SJCRH30 (cell line): Measurements from ENCODE around the gene PRDM10. TPM values are rescaled to one million over a fixed set of nuclear protein-coding genes. Genes with fewer than 3 reads are reported as not detected.

Experiments used
- DNase-seq, 2 experiments: peaks; one replicate each; pipeline ENCODE4 v3.0.0-alpha.2; 2015 to 2020
- H3K27ac ChIP-seq: fragments of 250-450 bp; sonication (Bioruptor Pico); 2 replicates; pipeline ENCODE4 v1.5.1; 2020; ENCODE audit warnings: mild to moderate bottlenecking, moderate library complexity
- H3K27me3 ChIP-seq: fragments of 250-450 bp; sonication (Bioruptor Pico); 2 replicates; pipeline ENCODE4 v1.5.1; 2020; ENCODE audit warnings: mild to moderate bottlenecking, moderate library complexity
- H3K36me3 ChIP-seq: fragments of 250-450 bp; sonication (Bioruptor Pico); 2 replicates; pipeline ENCODE4 v1.5.1; 2020; ENCODE audit warnings: mild to moderate bottlenecking, moderate library complexity
- H3K4me1 ChIP-seq: fragments of 250-450 bp; sonication (Bioruptor Pico); 2 replicates; pipeline ENCODE4 v1.5.1; 2020; ENCODE audit warnings: mild to moderate bottlenecking, moderate library complexity
- H3K4me3 ChIP-seq: fragments of 250-450 bp; sonication (Bioruptor Pico); 2 replicates; pipeline ENCODE4 v1.5.1; 2020; ENCODE audit warnings: mild to moderate bottlenecking, moderate library complexity
- H3K9me3 ChIP-seq: fragments of 250-450 bp; sonication (Bioruptor Pico); replicated peaks from 2 replicates; pipeline ENCODE4 v1.5.1; 2020; ENCODE audit warnings: mild to moderate bottlenecking, moderate library complexity
- total RNA-seq: library from RNA; depleted of rRNA; stranded (reverse); fragments of >200 nt; shearing (Covaris generic); gene quantifications from 2 replicates; pipeline ENCODE4 v1.2.3, GENCODE V29; 2014; rRNA removed

PRDM10 gene
- total RNA-seq, result 6.2 and 6.7 TPM in 2 replicates

GRCh38 chr11:130002352-130002845 is at the start of gene PRDM10:
TSS of gene PRDM10 (minus strand) at chr11:130002835. CDS start at chr11:129960964, 41,871 bp downstream.
- DNase-seq, result peak; percentile 85 to 87
- no peaks in the 10 kb centered on the region for H3K27me3 ChIP-seq
- peak within 1 kb of the TSS; percentile 100 for H3K27ac ChIP-seq
- H3K9me3 ChIP-seq, result no peaks in the 10 kb centered on the region
- no peaks in the 10 kb centered on the region for H3K36me3 ChIP-seq
- H3K4me3 ChIP-seq, result peak within 1 kb of the TSS; percentile 77
- H3K4me1 ChIP-seq, result no peaks in the 10 kb centered on the region

GRCh38 chr11:130051082-130051481 is 48.4 kb upstream of the PRDM10 start:
- H3K4me1 ChIP-seq, result no peaks in the 10 kb centered on the region
- no peak overlapping the region for H3K27ac ChIP-seq
- no peaks in the 10 kb centered on the region for H3K9me3 ChIP-seq
- no peak for DNase-seq
- no peaks in the 10 kb centered on the region for H3K27me3 ChIP-seq
- H3K4me3 ChIP-seq, result no peak overlapping the region
- no peaks in the 10 kb centered on the region for H3K36me3 ChIP-seq

DNA sequence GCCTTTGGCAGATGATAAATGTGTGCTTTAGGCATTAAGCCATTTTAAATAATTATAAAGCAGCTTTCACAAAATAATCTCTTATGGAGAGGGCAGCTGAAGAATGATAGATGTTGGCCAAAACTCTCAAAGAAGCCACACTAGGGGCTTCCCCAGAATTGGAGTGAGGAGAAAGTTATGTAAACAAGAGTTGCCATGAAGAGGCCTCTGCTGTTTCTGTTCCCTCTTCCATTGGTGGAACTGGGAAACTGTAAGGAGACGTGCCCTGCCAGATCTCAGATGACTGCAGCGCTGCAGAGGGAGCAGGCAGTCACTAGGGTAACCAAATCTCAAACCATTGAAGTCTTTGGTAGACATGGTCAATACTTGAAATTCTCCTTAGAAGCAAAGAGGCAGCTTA is 47.6 kb upstream of the PRDM10 start:
- DNase-seq, result peak in 1 of 2 experiments; percentile 2
- Histone ChIP-seq H3K27me3 (no peaks in the 10 kb centered on the region), H3K4me3 (no peak overlapping the region), H3K27ac (no peak overlapping the region), H3K4me1 (no peaks in the 10 kb centered on the region), H3K36me3 (no peaks in the 10 kb centered on the region), H3K9me3 (no peaks in the 10 kb centered on the region)

DNA sequence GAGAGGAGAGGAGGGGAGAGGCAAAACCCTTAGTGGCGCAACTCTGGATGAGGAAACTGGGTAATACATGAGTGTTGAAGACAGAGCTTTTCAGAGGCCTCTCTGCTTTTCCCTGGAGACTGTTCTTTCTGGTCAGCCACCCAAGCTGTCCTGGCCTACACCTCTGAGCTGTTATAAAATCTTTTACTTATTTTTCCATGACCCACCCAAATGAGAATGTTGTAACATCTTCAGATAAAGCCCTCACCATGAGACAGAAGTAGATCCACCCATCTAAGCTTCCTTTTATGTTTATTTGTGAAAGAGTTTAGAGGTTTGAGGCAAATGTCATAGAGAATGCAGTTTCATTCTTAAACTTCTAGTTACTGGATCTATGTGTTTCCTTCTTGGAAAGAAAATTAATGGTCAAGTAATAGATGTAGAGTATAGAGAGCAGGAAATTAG is 46.7 kb upstream of the PRDM10 start:
- Histone ChIP-seq H3K27ac (no peak overlapping the region), H3K4me3 (no peak overlapping the region), H3K36me3 (no peaks in the 10 kb centered on the region), H3K4me1 (no peaks in the 10 kb centered on the region), H3K27me3 (no peaks in the 10 kb centered on the region), H3K9me3 (no peaks in the 10 kb centered on the region)
- DNase-seq, result no peak

DNA sequence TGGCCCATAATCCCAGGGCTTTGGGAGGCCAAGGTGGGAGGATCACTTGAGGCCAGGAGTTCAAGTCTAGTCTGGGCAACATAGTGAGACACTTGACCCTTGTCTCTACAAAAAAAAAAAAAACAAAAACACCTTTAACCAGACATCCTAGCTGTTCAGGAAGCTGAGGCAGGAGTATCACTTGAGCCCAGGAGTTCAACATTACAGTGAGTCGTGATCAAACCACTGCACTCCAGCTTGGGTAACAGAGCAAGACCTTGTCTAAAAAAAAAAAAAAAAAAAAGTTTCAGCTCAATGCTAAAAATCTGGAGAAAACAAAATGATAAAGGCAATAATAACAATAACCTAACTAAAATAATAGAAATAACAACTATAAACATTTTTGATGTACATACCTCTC is 44.5 kb upstream of the PRDM10 start:
- Histone ChIP-seq H3K4me1 (no peaks in the 10 kb centered on the region), H3K36me3 (no peaks in the 10 kb centered on the region), H3K9me3 (no peaks in the 10 kb centered on the region), H3K27ac (no peak overlapping the region), H3K27me3 (no peaks in the 10 kb centered on the region), H3K4me3 (no peak overlapping the region)
- DNase-seq, result no peak

DNA sequence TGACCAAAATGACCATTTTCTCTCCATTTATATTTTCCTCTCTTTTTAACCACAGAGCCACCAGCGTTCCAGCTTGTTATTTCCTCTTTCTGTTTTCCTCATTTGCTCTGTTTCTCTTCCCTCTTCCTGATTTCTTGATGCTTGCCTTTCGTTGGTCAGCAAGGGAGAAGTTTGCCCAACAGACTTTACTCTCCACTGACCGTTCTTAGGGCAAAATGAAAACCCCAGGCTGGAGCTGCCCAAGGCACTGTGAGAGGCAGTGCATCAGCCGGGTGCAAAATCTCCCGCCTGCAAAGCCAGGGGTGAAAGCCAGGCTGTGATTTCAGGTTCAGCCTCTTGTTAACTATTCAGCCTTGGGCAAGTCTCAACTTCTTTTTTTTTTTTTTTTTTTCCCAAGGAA is 40.9 kb upstream of the PRDM10 start:
- H3K27me3 ChIP-seq, result no peaks in the 10 kb centered on the region
- no peaks in the 10 kb centered on the region for H3K9me3 ChIP-seq
- H3K36me3 ChIP-seq, result no peaks in the 10 kb centered on the region
- DNase-seq, result no peak
- H3K4me3 ChIP-seq, result no peak overlapping the region
- no peak overlapping the region for H3K27ac ChIP-seq
- no peaks in the 10 kb centered on the region for H3K4me1 ChIP-seq

GRCh38 chr11:130042093-130042591 is 39.5 kb upstream of the PRDM10 start:
- Histone ChIP-seq H3K27me3 (no peaks in the 10 kb centered on the region), H3K4me3 (no peak overlapping the region), H3K27ac (no peak overlapping the region), H3K36me3 (no peaks in the 10 kb centered on the region), H3K4me1 (no peaks in the 10 kb centered on the region), H3K9me3 (no peaks in the 10 kb centered on the region)
- no peak for DNase-seq

DNA sequence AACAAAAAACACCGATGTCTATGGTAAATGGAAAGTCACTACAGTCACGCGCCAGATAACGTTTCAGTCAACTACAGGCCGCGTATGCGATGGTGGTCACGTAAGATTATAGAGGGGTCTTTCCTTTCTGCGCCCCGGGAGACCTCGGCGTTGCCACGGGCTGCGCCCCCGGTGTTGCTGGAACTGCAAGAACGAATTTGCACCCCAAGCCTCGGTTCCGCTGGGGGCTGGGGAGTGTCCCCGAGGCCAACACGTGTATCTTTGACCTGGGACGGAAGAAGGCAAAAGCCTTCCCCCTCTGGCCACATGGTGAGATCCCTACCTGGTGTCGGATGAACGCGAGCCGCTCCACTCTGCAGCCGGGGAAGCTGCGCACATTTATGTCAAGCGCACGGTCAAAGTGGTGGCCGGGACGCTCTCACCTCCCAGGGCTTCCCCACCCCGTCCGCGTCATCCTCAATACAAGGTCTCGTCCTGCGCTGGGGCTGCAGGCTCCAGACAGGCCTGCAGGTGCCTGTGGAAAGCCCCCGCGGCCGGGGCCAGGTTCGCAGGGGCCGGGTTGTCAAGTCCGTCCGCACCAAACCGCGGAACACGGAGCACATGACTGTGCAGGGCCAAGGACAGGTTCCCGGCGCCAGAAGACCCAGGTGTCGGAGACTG is 37.8 kb upstream of the PRDM10 start:
- no peak for DNase-seq
- Histone ChIP-seq H3K4me3 (no peak overlapping the region), H3K27me3 (no peaks in the 10 kb centered on the region), H3K36me3 (no peaks in the 10 kb centered on the region), H3K27ac (no peak overlapping the region), H3K4me1 (no peaks in the 10 kb centered on the region), H3K9me3 (no peaks in the 10 kb centered on the region)

- H3K4me1 ChIP-seq, result no peaks in the 10 kb centered on the region
- no peaks in the 10 kb centered on the region for H3K27me3 ChIP-seq
- H3K4me3 ChIP-seq, result no peak overlapping the region
- H3K9me3 ChIP-seq, result no peaks in the 10 kb centered on the region
- H3K27ac ChIP-seq, result no peak overlapping the region
- H3K36me3 ChIP-seq, result no peaks in the 10 kb centered on the region
- DNase-seq, result peak in 1 of 2 experiments; percentile 5
These were observed 35.4 kb upstream of the PRDM10 start for GRCh38 chr11:130037881-130038585.

DNA sequence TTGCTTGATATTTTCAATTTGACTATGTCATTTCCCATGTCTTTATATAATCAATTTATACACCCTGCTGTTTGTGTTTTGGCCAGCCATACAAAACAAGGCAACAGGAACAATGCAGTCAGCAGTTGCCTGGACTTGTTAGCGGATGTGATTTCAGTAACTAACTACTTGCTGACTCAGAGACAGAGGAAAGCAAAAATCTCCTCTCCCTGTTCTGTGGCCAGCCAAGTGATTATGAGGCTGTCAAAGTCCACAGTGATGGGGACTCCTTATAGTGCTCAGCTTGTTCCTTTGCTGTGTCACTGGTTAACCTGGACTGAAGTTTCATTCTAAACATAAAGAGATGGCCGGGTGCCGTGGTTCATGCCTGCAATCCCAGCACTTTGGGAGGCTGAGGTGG is 34.4 kb upstream of the PRDM10 start:
- H3K36me3 ChIP-seq, result no peaks in the 10 kb centered on the region
- no peak for DNase-seq
- no peak overlapping the region for H3K27ac ChIP-seq
- no peaks in the 10 kb centered on the region for H3K4me1 ChIP-seq
- H3K4me3 ChIP-seq, result no peak overlapping the region
- H3K9me3 ChIP-seq, result no peaks in the 10 kb centered on the region
- H3K27me3 ChIP-seq, result no peaks in the 10 kb centered on the region

DNA sequence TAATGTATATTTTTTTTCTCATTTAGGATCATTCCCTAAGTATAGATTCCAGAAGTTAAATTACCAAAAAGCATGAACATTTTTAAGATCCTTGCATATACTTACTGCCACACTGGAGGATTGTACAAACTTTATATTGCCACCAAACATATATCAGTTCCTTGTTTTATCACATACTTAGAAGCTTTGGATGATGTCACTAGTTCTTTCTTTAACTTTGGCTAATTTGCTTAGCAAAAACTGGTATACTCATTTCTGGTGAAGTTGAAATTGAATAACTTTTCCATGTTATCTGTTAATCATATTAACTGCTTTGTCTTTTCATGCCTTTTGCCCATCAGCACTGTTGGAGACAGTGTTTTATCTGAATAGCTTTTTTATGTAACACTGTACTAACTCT is 31.6 kb upstream of the PRDM10 start:
- no peaks in the 10 kb centered on the region for H3K4me1 ChIP-seq
- H3K9me3 ChIP-seq, result no peaks in the 10 kb centered on the region
- H3K4me3 ChIP-seq, result no peak overlapping the region
- H3K27me3 ChIP-seq, result no peaks in the 10 kb centered on the region
- no peak overlapping the region for H3K27ac ChIP-seq
- no peaks in the 10 kb centered on the region for H3K36me3 ChIP-seq
- no peak for DNase-seq

GRCh38 chr11:130032931-130033330 is 30.3 kb upstream of the PRDM10 start:
- Histone ChIP-seq H3K4me3 (no peak overlapping the region), H3K27ac (no peak overlapping the region), H3K36me3 (no peaks in the 10 kb centered on the region), H3K27me3 (no peaks in the 10 kb centered on the region), H3K4me1 (no peaks in the 10 kb centered on the region), H3K9me3 (no peaks in the 10 kb centered on the region)
- DNase-seq, result no peak

- DNase-seq, result no peak
- Histone ChIP-seq H3K36me3 (no peaks in the 10 kb centered on the region), H3K4me1 (no peaks in the 10 kb centered on the region), H3K27me3 (no peaks in the 10 kb centered on the region), H3K9me3 (no peaks in the 10 kb centered on the region), H3K4me3 (no peak overlapping the region), H3K27ac (no peak overlapping the region)
These were observed 29.3 kb upstream of the PRDM10 start for GRCh38 chr11:130031945-130032344.

DNA sequence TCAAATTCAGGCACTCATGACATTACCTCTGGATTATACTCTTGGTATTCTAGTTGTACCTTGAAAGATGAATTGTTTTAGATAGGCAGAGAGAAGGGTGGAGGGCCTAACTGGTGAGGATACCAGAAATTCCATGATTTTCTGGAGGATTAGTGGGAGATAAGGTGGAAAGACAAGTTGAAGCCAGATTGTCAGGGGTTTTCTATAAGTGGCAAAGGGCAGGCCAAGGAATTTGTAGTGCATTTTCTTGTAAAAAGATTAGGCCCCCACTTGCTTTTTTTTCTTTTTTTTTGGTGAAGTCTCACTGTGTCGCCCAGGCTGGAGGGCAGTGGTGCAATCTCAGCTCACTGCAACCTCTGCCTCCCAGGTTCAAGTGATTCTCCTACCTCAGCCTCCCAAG is 28.4 kb upstream of the PRDM10 start:
- H3K36me3 ChIP-seq, result no peaks in the 10 kb centered on the region
- no peak overlapping the region for H3K27ac ChIP-seq
- H3K27me3 ChIP-seq, result no peaks in the 10 kb centered on the region
- no peaks in the 10 kb centered on the region for H3K9me3 ChIP-seq
- DNase-seq, result no peak
- no peak overlapping the region for H3K4me3 ChIP-seq
- no peaks in the 10 kb centered on the region for H3K4me1 ChIP-seq

- no peak for DNase-seq
- H3K27me3 ChIP-seq, result no peaks in the 10 kb centered on the region
- H3K36me3 ChIP-seq, result no peaks in the 10 kb centered on the region
- no peaks in the 10 kb centered on the region for H3K4me1 ChIP-seq
- H3K9me3 ChIP-seq, result no peaks in the 10 kb centered on the region
- H3K27ac ChIP-seq, result no peak overlapping the region
- no peak overlapping the region for H3K4me3 ChIP-seq
These were observed 26.5 kb upstream of the PRDM10 start for GRCh38 chr11:130029137-130029536.
